ENCODE measurements around the gene C11orf71.

- TF ChIP-seq CTCF (IDR thresholded peaks at IDR 0.05), result no peak
- TF ChIP-seq POLR2AphosphoS5 (IDR thresholded peaks at IDR 0.05), result no peak
These were observed 47.6 kb upstream of the C11orf71 start for GRCh38 chr11:114447892-114448291.
